ENCODE results near the gene UGT1A5. TPM values are rescaled to one million over a fixed set of nuclear protein-coding genes. Genes with fewer than 3 reads are reported as not detected.

UGT1A5 gene
- total RNA-seq, 1 experiment from 2014 or later, result not detected

GRCh38 chr2:233758141-233758540, 45.4 kb downstream of the UGT1A5 start:
- no peaks in the 10 kb centered on the region for H3K36me3 ChIP-seq
- H3K27me3 ChIP-seq, result no peaks in the 10 kb centered on the region
- no peak overlapping the region for H3K4me3 ChIP-seq
- no peaks in the 10 kb centered on the region for H3K9me3 ChIP-seq
- no peak for DNase-seq

- Histone ChIP-seq H3K4me3 (no peak overlapping the region), H3K36me3 (no peaks in the 10 kb centered on the region), H3K27me3 (no peaks in the 10 kb centered on the region), H3K9me3 (no peaks in the 10 kb centered on the region)
- no peak for DNase-seq
These were observed 46.1 kb downstream of the UGT1A5 start for GRCh38 chr2:233758849-233759248.

GRCh38 chr2:233760043-233760442, 47.3 kb downstream of the UGT1A5 start, which contains the start of gene UGT1A1:
UGT1A1 (plus strand) TSS chr2:233760270; CDS start chr2:233760288, 18 bp downstream.
- Histone ChIP-seq H3K9me3 (no peaks in the 10 kb centered on the region), H3K27me3 (no peaks in the 10 kb centered on the region), H3K4me3 (no peak within 1 kb of the TSS), H3K36me3 (no peaks in the 10 kb centered on the region)
- no peak for DNase-seq

GRCh38 chr2:233761040-233761769, 48.5 kb downstream of the UGT1A5 start:
- Histone ChIP-seq H3K4me3 (no peak overlapping the region), H3K27me3 (no peaks in the 10 kb centered on the region), H3K36me3 (no peaks in the 10 kb centered on the region), H3K9me3 (no peaks in the 10 kb centered on the region)
- no peak for DNase-seq

- no peaks in the 10 kb centered on the region for H3K9me3 ChIP-seq
- peak; percentile 80 for DNase-seq
- H3K27me3 ChIP-seq, result no peaks in the 10 kb centered on the region
- H3K36me3 ChIP-seq, result no peaks in the 10 kb centered on the region
- no peak overlapping the region for H3K4me3 ChIP-seq
These were observed 51.6 kb downstream of the UGT1A5 start for GRCh38 chr2:233764264-233764663.

- DNase-seq, result peak; percentile 25
- H3K36me3 ChIP-seq, result no peaks in the 10 kb centered on the region
- no peaks in the 10 kb centered on the region for H3K27me3 ChIP-seq
- no peak overlapping the region for H3K4me3 ChIP-seq
- H3K9me3 ChIP-seq, result no peaks in the 10 kb centered on the region
These were observed 52.1 kb downstream of the UGT1A5 start for GRCh38 chr2:233764761-233765160.

GRCh38 chr2:233766416-233766815, 53.7 kb downstream of the UGT1A5 start:
- Histone ChIP-seq H3K27me3 (no peaks in the 10 kb centered on the region), H3K36me3 (no peaks in the 10 kb centered on the region), H3K4me3 (no peak overlapping the region), H3K9me3 (no peaks in the 10 kb centered on the region)
- DNase-seq, result no peak

- H3K4me3 ChIP-seq, result no peak overlapping the region
- H3K9me3 ChIP-seq, result no peaks in the 10 kb centered on the region
- H3K27me3 ChIP-seq, result no peaks in the 10 kb centered on the region
- H3K36me3 ChIP-seq, result no peaks in the 10 kb centered on the region
- no peak for DNase-seq
These were observed 55.4 kb downstream of the UGT1A5 start for GRCh38 chr2:233768076-233768475.

- DNase-seq, result no peak
- Histone ChIP-seq H3K36me3 (no peaks in the 10 kb centered on the region), H3K9me3 (no peaks in the 10 kb centered on the region), H3K4me3 (no peak overlapping the region), H3K27me3 (no peaks in the 10 kb centered on the region)
These were observed 56.6 kb downstream of the UGT1A5 start for GRCh38 chr2:233769260-233769659.

GRCh38 chr2:233772153-233772552, 59.4 kb downstream of the UGT1A5 start:
- no peak for DNase-seq
- Histone ChIP-seq H3K9me3 (peaks cover 3% of the 10 kb centered on the region; the same call in 1 of the 2 replicates), H3K4me3 (no peak overlapping the region), H3K36me3 (no peaks in the 10 kb centered on the region), H3K27me3 (no peaks in the 10 kb centered on the region)

- Histone ChIP-seq H3K9me3 (peaks cover 3% of the 10 kb centered on the region; the same call in 1 of the 2 replicates), H3K27me3 (no peaks in the 10 kb centered on the region), H3K36me3 (no peaks in the 10 kb centered on the region), H3K4me3 (no peak overlapping the region)
- no peak for DNase-seq
These were observed 59.9 kb downstream of the UGT1A5 start for GRCh38 chr2:233772583-233772982.

GRCh38 chr2:233773854-233774253, 61.1 kb downstream of the UGT1A5 start:
- no peak overlapping the region for H3K4me3 ChIP-seq
- H3K27me3 ChIP-seq, result no peaks in the 10 kb centered on the region
- DNase-seq, result no peak
- peaks cover 3% of the 10 kb centered on the region; the same call in 1 of the 2 replicates for H3K9me3 ChIP-seq
- H3K36me3 ChIP-seq, result no peaks in the 10 kb centered on the region

- peaks cover 3% of the 10 kb centered on the region; the same call in 1 of the 2 replicates for H3K9me3 ChIP-seq
- DNase-seq, result no peak
- no peaks in the 10 kb centered on the region for H3K27me3 ChIP-seq
- H3K36me3 ChIP-seq, result no peaks in the 10 kb centered on the region
- H3K4me3 ChIP-seq, result no peak overlapping the region
These were observed 62.7 kb downstream of the UGT1A5 start for GRCh38 chr2:233775414-233775813.

GRCh38 chr2:233778030-233778429, 65.3 kb downstream of the UGT1A5 start, which contains the start of gene MROH2A:
MROH2A (plus strand) TSS chr2:233778330; CDS start chr2:233779359, 1,029 bp downstream.
- Histone ChIP-seq H3K9me3 (peaks cover 5% of the 10 kb centered on the region; the same call in 1 of the 2 replicates), H3K27me3 (no peaks in the 10 kb centered on the region), H3K4me3 (no peak within 1 kb of the TSS), H3K36me3 (no peaks in the 10 kb centered on the region)
- no peak for DNase-seq

GRCh38 chr2:233779722-233780121, 67.0 kb downstream of the UGT1A5 start:
- Histone ChIP-seq H3K27me3 (no peaks in the 10 kb centered on the region), H3K36me3 (no peaks in the 10 kb centered on the region), H3K4me3 (no peak overlapping the region), H3K9me3 (peaks cover 5% of the 10 kb centered on the region; the same call in 1 of the 2 replicates)
- DNase-seq, result no peak

- no peaks in the 10 kb centered on the region for H3K27me3 ChIP-seq
- DNase-seq, result no peak
These were observed 68.1 kb downstream of the UGT1A5 start for GRCh38 chr2:233780771-233781170.

GRCh38 chr2:233789554-233789953, 76.8 kb downstream of the UGT1A5 start:
- DNase-seq, result no peak
- no peaks in the 10 kb centered on the region for H3K9me3 ChIP-seq
- no peaks in the 10 kb centered on the region for H3K27me3 ChIP-seq
- H3K4me3 ChIP-seq, result no peak overlapping the region
- H3K36me3 ChIP-seq, result no peaks in the 10 kb centered on the region

More at GRCh38 chr2:233780771-233781170, 68.1 kb downstream of the UGT1A5 start:
- peaks cover 5% of the 10 kb centered on the region; the same call in 1 of the 2 replicates for H3K9me3 ChIP-seq
- H3K4me3 ChIP-seq, result no peak overlapping the region
- no peaks in the 10 kb centered on the region for H3K36me3 ChIP-seq

Data from MG63 (cell line).